DMS79 treated with DMSO at 0.1 percent for 48 hours (cell line): ENCODE results near the gene P3H3.
A peak's percentile ranks its signal among the peaks of the same experiment; 100 is the strongest.
"Not testable (repeated sequence)": the region's sequence is repeated elsewhere in the genome, so short reads cannot be mapped to it uniquely, and the experiment has no call there.

Experiments
- DNase-seq: peaks from one replicate; lab custom pipeline; 2025; lab: John Stamatoyannopoulos, UW

The P3H3 gene

GRCh38 chr12:6845395-6845794, 17.2 kb downstream of the P3H3 start:
- no peak for DNase-seq

GRCh38 chr12:6846316-6846869, 18.2 kb downstream of the P3H3 start:
- no peak for DNase-seq

GRCh38 chr12:6847676-6848075, 19.5 kb downstream of the P3H3 start:
- DNase-seq = no peak

GRCh38 chr12:6849427-6849826, 21.2 kb downstream of the P3H3 start:
- DNase-seq = no peak

- DNase-seq = no peak
These were observed 21.9 kb downstream of the P3H3 start for GRCh38 chr12:6849976-6850560.

GRCh38 chr12:6850796-6851152, 22.6 kb downstream of the P3H3 start:
- no peak for DNase-seq

GRCh38 chr12:6851153-6851920, 23.1 kb downstream of the P3H3 start, which contains the start of gene CDCA3:
CDCA3 (minus strand) TSS chr12:6851286; CDS start chr12:6850952, 334 bp downstream.
- DNase-seq = peak; percentile 97

GRCh38 chr12:6851921-6852650, 23.9 kb downstream of the P3H3 start, which contains the start of gene USP5:
USP5 (plus strand) TSS chr12:6852150; CDS start chr12:6852180, 30 bp downstream.
- DNase-seq = peak; percentile 98

GRCh38 chr12:6852651-6853354, 24.6 kb downstream of the P3H3 start:
- DNase-seq = peak; percentile 24

GRCh38 chr12:6853626-6854025, 25.4 kb downstream of the P3H3 start:
- no peak for DNase-seq

GRCh38 chr12:6854036-6854435, 25.8 kb downstream of the P3H3 start:
- DNase-seq = no peak

- no peak for DNase-seq
These were observed 27.1 kb downstream of the P3H3 start for GRCh38 chr12:6855322-6855721.

- DNase-seq = no peak
These were observed 30.6 kb downstream of the P3H3 start for GRCh38 chr12:6858799-6859198.

GRCh38 chr12:6860116-6860515, 31.9 kb downstream of the P3H3 start:
- DNase-seq = no peak

GRCh38 chr12:6860942-6861341, 32.7 kb downstream of the P3H3 start:
- DNase-seq = no peak

- DNase-seq = no peak
These were observed 33.2 kb downstream of the P3H3 start for GRCh38 chr12:6861391-6861790.

- DNase-seq = no peak
These were observed 34.8 kb downstream of the P3H3 start for GRCh38 chr12:6863033-6863432.

GRCh38 chr12:6863586-6864321, 35.5 kb downstream of the P3H3 start:
- DNase-seq = no peak

- not testable (repeated sequence) for DNase-seq
These were observed 37.1 kb downstream of the P3H3 start for GRCh38 chr12:6865307-6865706.

- no peak for DNase-seq
These were observed 38.1 kb downstream of the P3H3 start for GRCh38 chr12:6866163-6866919.
